Stimulated activated CD4-positive, alpha-beta T cell treated with anti-CD3 and anti-CD28 coated beads, Interleukin-12 subunit alpha, Interleukin-12 subunit beta, amount 100 ng/mL, for 4 hours (primary cell): ENCODE data around the gene HPCAL1.

Source experiments
- DNase-seq: peaks from one replicate; pipeline ENCODE4 v3.0.0-alpha.2; 2020

Gene HPCAL1

DNA sequence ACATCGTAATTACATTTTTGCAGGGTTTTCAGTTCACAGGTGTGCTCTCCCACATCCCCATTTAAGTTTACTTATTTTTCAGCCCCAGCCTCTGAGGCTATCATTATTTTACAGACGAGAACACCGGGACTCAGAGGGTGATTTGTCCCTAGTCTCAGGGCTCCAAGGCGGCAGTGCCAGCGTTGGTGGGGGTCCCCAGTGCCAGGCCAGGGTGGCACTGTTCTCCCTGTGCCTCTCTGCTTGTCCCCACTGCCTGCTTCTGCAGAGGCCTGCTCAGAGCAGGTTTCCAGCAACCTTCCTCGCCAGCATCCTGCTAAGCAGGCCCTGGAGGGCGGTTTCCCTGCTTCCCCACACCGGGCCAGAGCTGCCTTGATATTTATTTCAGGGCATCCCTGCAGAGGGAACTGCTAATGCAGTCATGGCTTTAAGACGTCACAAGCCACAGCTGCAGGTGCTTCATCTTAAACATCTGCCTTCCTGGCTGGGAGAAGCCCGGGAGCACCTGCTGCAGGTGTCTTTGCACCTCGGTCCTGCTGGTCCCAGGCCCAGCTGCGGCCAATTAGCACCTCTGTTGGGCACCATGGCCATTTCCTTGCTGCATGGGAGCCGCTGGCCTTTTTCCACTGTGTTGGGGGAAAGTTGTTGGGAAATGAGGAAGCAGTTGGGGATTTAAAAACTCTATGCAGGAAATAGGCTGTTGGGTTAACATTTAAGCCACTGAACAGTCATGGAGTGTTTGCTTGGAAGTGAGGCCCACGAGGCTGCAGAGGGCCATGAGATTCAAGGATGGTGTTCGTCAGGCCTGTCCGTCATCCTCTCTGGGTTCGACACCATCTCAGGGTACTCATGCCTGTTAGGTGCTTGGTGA, 22.8 kb downstream of the HPCAL1 start:
- no peak for DNase-seq

GRCh38 chr2:10326151-10326616, 23.5 kb downstream of the HPCAL1 start:
- no peak for DNase-seq

- DNase-seq = no peak
Measured at GRCh38 chr2:10326707-10327594, 24.2 kb downstream of the HPCAL1 start.

DNA sequence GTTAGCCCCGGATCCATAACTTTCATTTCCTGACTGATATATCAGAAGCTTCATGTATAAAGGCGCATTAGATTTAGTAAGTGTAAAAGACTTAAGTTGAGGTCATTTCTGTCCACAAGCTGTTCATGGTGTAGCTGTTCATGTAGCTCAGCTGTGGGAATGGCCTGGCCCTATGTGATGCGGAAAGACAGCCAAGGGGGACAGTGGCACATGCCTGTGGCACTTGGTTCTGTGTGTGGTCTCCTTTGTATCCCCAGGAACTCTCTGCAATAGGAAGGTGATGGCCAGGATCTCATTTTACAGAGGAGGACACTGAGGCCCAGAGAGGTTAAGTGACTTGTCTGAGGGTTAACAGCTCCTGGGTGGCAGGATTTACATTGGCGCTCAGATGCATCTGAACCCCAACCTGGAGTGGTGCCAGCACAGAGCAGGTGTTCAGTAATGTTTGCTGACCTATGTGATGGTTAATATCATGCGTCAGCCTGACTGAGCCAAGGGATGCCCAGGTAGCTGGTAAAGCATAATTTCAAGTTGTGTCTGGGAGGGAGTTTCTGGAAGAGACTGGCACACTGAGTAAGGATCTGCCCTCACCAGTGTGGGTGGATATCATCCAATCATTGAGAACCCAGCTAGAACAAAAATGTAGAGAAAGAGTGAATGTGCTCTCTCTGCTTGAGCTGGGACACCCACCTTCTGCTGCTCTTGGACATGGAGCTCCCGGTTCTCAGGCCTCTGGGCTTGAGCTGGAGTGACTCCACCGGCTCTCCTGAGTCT, 25.4 kb downstream of the HPCAL1 start:
- DNase-seq = no peak

- no peak for DNase-seq
Measured at GRCh38 chr2:10328670-10329579, 26.2 kb downstream of the HPCAL1 start.

GRCh38 chr2:10329580-10329879, 26.8 kb downstream of the HPCAL1 start:
- no peak for DNase-seq

DNA sequence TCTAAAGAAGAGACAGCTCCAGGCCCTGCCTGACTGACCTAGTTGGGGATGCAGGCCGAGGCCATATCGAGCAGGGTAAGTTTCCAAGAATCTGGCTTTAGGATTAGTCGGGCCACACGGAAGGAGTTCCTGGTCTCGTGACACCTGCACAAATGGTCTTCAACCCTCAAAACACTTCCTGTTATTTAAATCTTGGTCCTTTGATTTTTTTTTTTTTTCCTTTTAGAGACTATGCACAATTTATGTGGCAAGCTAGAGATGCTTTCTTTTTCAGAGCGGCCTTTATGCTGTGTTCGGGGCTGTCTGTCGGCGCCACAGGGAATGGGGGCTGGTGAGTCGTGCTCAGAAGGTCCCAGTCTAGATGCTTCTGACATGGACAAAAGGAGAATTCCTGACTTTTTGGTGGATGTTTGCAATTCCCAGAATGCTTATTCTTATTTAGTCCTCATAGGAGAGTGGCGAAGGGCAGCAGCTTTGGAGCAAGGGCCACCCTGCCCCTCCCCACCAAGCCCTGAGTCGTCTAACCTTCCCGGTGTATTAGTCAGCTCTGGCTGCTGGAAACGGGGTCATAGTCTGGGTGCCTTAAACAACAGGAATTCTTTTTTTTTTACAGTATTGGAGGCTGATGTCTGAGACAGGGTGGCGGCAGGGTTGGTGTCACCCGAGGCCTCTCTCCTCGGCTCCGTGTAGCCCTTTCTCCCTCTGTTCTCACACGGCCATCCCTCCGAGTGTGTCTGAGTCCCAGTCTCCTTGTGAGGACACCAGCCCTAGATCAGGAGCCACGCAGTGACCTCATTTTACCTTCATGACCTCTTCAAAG, 27.4 kb downstream of the HPCAL1 start:
- DNase-seq = peak; percentile 12

DNA sequence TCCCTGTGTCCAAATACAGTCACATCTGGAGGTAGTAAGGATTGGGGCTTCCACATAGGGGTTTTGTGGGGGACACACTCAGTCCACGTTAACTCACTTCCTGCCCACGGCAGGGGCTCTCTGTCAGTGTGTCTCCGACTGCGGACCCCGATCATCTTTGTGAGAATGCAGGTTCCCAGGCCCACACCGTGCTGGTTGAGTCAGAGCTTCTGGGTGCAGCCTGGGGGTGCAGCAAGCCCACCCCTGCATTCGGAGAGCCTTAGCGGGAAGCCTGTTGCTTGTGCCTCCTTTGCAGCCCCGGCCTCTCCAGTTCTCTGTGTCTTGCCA, 28.0 kb downstream of the HPCAL1 start:
- DNase-seq = peak; percentile 26

DNA sequence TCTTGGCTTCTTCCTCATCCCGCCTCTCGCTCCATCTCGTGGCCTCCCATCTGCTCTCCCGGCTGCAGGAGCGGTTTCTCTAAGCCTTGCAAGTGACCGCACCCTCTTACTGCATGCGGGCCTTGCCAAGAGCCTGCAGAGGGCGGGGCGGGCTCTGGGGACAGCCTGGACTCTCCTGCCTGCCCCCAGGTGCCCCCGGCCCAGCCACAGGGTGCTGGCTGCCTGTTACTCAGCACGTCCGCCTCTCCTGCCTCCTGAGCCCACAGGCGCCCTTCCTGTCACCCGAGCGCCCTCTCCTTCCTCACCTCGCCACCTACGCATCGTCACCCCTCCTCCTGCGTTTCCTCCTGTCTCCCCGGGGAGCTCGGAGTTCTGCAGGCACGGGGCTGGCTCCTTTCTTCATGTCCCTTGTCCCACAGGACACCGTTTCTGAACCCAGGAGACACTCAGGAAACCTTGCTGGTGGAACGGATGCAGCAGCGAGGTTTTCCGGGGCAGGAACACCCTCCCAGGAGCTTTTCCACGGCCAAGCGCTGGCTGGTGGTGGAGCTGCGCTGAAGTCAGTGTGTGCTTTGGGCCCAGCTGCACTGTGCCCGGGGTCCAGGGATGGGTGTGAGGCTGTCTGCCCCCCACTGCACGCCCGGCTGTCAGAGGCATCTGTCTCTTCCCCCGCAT, 28.5 kb downstream of the HPCAL1 start:
- peak; percentile 67 for DNase-seq

DNA sequence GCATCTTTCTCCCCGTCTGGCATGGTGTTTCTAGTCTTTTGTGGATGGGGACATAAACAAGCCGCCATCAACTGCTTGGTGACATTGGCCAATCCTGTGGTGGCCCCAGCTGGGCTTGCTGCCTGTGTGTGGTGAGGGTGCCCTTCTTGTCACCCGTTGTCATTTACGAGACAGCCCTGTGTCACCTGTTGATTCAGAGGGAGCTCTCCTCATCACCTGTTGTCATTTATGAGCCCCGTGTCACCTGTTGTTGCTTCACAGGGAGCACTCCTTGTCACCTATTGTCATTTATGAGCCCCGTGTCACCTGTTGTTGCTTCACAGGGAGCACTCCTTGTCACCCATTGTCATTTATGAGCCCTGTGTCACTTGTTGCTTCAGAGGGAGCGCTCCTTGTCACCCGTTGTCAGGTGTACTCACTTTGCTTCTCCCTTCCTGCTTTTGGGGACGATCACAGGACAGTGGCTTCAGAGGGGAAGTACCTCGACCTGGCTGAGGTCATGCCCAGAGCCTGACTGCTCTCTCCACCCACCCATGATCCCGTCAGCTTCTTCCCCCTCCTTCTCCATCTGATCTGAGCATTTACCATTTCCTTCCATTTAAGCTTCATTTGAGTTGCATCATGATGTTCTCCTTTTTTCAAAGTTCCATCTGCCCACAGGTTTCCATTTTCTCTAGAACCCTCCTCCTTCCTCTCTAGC, 29.1 kb downstream of the HPCAL1 start:
- peak; percentile 46 for DNase-seq

- no peak for DNase-seq
Measured at GRCh38 chr2:10332402-10333246, 29.9 kb downstream of the HPCAL1 start.

DNA sequence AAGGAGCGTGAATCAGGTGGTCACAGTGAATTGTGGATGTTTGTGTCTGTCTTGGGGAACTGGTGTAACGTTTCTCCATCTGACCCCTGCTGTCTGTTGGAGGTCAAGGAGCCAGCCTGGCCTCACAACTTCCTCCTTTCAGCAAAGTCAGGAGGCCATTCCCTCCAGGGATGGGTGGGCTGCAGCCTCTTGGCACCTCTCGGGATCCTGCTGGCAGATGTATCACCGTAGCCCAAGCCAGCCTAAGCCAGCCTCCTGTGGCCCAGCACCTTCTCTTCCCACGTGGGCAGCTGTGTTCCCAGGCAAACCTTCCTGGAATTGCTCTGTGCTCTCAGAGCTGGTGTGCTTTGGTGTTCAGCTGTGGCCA, 30.5 kb downstream of the HPCAL1 start:
- no peak for DNase-seq

GRCh38 chr2:10333966-10334365, 31.3 kb downstream of the HPCAL1 start:
- no peak for DNase-seq

GRCh38 chr2:10335046-10335840, 32.5 kb downstream of the HPCAL1 start:
- no peak for DNase-seq

GRCh38 chr2:10336283-10336682, 33.6 kb downstream of the HPCAL1 start:
- no peak for DNase-seq

- DNase-seq = no peak
Measured at GRCh38 chr2:10337449-10338269, 35.0 kb downstream of the HPCAL1 start.
